ENCODE measurements around the gene PRAMEF33. TPM values are rescaled to one million over a fixed set of nuclear protein-coding genes. Genes with fewer than 3 reads are reported as not detected.
"Not testable (repeated sequence)": the region's sequence is repeated elsewhere in the genome, so short reads cannot be mapped to it uniquely, and the experiment has no call there.

Gene PRAMEF33
- total and polyA plus RNA-seq, 2 donors (not counting 1 experiment from before 2014, with no cell fraction given), result not detected

DNA sequence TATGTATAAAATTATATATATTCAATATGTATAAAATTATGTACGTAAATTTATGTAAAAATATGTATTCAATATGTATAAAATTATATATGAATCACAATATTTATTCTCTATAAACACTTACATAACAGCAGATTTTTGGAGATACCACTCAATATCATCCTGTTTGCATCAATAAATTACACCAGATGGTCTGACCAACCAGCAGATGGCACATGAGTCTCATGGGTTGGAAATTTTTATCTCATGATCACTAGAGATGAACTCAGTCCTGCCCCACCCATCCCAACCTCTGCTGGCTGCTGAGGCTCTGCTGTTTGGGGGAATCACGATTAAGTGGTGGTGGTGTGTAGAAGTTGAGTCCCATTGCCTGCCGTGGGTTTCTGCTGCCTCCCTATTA is 23.7 kb upstream of the PRAMEF33 start:
- CTCF ChIA-PET; H3K4me2 ChIP-seq (replicated peaks; ENCODE audit: low read depth, low read length, poor library complexity, severe bottlenecking); POLR2A ChIA-PET: not testable (repeated sequence)

GRCh38 chr1:13285037-13285436 is 18.3 kb upstream of the PRAMEF33 start, which contains the start of gene PRAMEF8:
Gene PRAMEF8, minus strand, starts transcription at chr1:13285137. Its CDS starts 1,046 bp downstream, at chr1:13284091.
- POLR2A ChIA-PET; intact Hi-C loops (cut with micrococcal nuclease); H4K20me1 ChIP-seq (ENCODE audit: control insufficient read depth, insufficient read depth, low read length, poor library complexity, severe bottlenecking); H3K27ac Mint-ChIP-seq; H3K9me3 Mint-ChIP-seq (ENCODE audit: insufficient read depth); H3K4me1 ChIP-seq (ENCODE audit: control insufficient read depth in 2 of 2, insufficient read depth in 2 of 2, low read length in 2 of 2); ATAC-seq (ENCODE audit: low read depth); H3K4me3 ChIP-seq (ENCODE audit: control extremely low read depth in 1 of 5, extremely low read depth in 1 of 5, insufficient read depth in 1 of 5, low read depth in 2 of 5, low read length in 4 of 5); H2AFZ ChIP-seq (ENCODE audit: insufficient read depth, low read depth, low read length, poor library complexity, severe bottlenecking); H3K9ac ChIP-seq (ENCODE audit: low read length); H3K4me1 Mint-ChIP-seq; H3K27ac ChIP-seq (ENCODE audit: low read length in 2 of 2); H3K79me2 ChIP-seq (ENCODE audit: control insufficient read depth, insufficient read depth, low read length); H3K36me3 ChIP-seq (replicated peaks in 1 of 2; ENCODE audit: control extremely low read depth in 1 of 2, control insufficient read depth in 1 of 2, extremely low read depth in 1 of 2, insufficient read depth in 2 of 2, low read length in 1 of 2); H3K9me3 ChIP-seq (ENCODE audit: control extremely low read depth in 1 of 3, control insufficient read depth in 2 of 3, insufficient read depth in 1 of 3, low read length in 2 of 3); H3K4me3 Mint-ChIP-seq; H3K27me3 Mint-ChIP-seq; H3K4me2 ChIP-seq (replicated peaks; ENCODE audit: low read depth, low read length, poor library complexity, severe bottlenecking); H3K27me3 ChIP-seq (replicated peaks in 1 of 4; ENCODE audit: control extremely low read depth in 1 of 4, control insufficient read depth in 3 of 4, insufficient read depth in 4 of 4, low read length in 3 of 4); DNase-seq; CTCF ChIA-PET: not testable (repeated sequence)
- WGBS (ENCODE audit: insufficient coverage), result no CpG with 5 or more reads among the region's 1 CpG

More for the DNA sequence above, 23.7 kb upstream of the PRAMEF33 start:
- H3K27ac Mint-ChIP-seq; H3K4me3 ChIP-seq (ENCODE audit: control extremely low read depth in 1 of 5, extremely low read depth in 1 of 5, insufficient read depth in 1 of 5, low read depth in 2 of 5, low read length in 4 of 5); H3K36me3 ChIP-seq (replicated peaks in 1 of 2; ENCODE audit: control extremely low read depth in 1 of 2, control insufficient read depth in 1 of 2, extremely low read depth in 1 of 2, insufficient read depth in 2 of 2, low read length in 1 of 2); H3K4me1 Mint-ChIP-seq; H2AFZ ChIP-seq (ENCODE audit: insufficient read depth, low read depth, low read length, poor library complexity, severe bottlenecking); H3K79me2 ChIP-seq (ENCODE audit: control insufficient read depth, insufficient read depth, low read length); H3K9me3 ChIP-seq (ENCODE audit: control extremely low read depth in 1 of 3, control insufficient read depth in 2 of 3, insufficient read depth in 1 of 3, low read length in 2 of 3); H3K27me3 Mint-ChIP-seq; H3K9ac ChIP-seq (ENCODE audit: low read length); H3K9me3 Mint-ChIP-seq (ENCODE audit: insufficient read depth); H4K20me1 ChIP-seq (ENCODE audit: control insufficient read depth, insufficient read depth, low read length, poor library complexity, severe bottlenecking); H3K27ac ChIP-seq (ENCODE audit: low read length in 2 of 2); DNase-seq; intact Hi-C loops (cut with micrococcal nuclease); H3K4me3 Mint-ChIP-seq; H3K4me1 ChIP-seq (ENCODE audit: control insufficient read depth in 2 of 2, insufficient read depth in 2 of 2, low read length in 2 of 2); ATAC-seq (ENCODE audit: low read depth); H3K27me3 ChIP-seq (replicated peaks in 1 of 4; ENCODE audit: control extremely low read depth in 1 of 4, control insufficient read depth in 3 of 4, insufficient read depth in 4 of 4, low read length in 3 of 4): not testable (repeated sequence)
- 100% methylated on average over 1 of the region's 3 CpGs for WGBS (ENCODE audit: insufficient coverage)

GRCh38 chr1:13289030-13289429 is 14.3 kb upstream of the PRAMEF33 start:
- H3K36me3 ChIP-seq (replicated peaks in 1 of 2; ENCODE audit: control extremely low read depth in 1 of 2, control insufficient read depth in 1 of 2, extremely low read depth in 1 of 2, insufficient read depth in 2 of 2, low read length in 1 of 2); CTCF ChIA-PET; ATAC-seq (ENCODE audit: low read depth); H3K9ac ChIP-seq (ENCODE audit: low read length); H4K20me1 ChIP-seq (ENCODE audit: control insufficient read depth, insufficient read depth, low read length, poor library complexity, severe bottlenecking); H3K4me1 Mint-ChIP-seq; H3K4me1 ChIP-seq (ENCODE audit: control insufficient read depth in 2 of 2, insufficient read depth in 2 of 2, low read length in 2 of 2); intact Hi-C loops (cut with micrococcal nuclease); H3K27ac ChIP-seq (ENCODE audit: low read length in 2 of 2); H3K27me3 Mint-ChIP-seq; POLR2A ChIA-PET; H3K4me3 Mint-ChIP-seq; H3K9me3 ChIP-seq (ENCODE audit: control extremely low read depth in 1 of 3, control insufficient read depth in 2 of 3, insufficient read depth in 1 of 3, low read length in 2 of 3); H3K79me2 ChIP-seq (ENCODE audit: control insufficient read depth, insufficient read depth, low read length); H3K27me3 ChIP-seq (replicated peaks in 1 of 4; ENCODE audit: control extremely low read depth in 1 of 4, control insufficient read depth in 3 of 4, insufficient read depth in 4 of 4, low read length in 3 of 4); DNase-seq; H3K9me3 Mint-ChIP-seq (ENCODE audit: insufficient read depth); H2AFZ ChIP-seq (ENCODE audit: insufficient read depth, low read depth, low read length, poor library complexity, severe bottlenecking); H3K4me3 ChIP-seq (ENCODE audit: control extremely low read depth in 1 of 5, extremely low read depth in 1 of 5, insufficient read depth in 1 of 5, low read depth in 2 of 5, low read length in 4 of 5); H3K4me2 ChIP-seq (replicated peaks; ENCODE audit: low read depth, low read length, poor library complexity, severe bottlenecking); H3K27ac Mint-ChIP-seq: not testable (repeated sequence)
- whole genome bisulfite sequencing (ENCODE audit: insufficient coverage), result no CpG with 5 or more reads among the region's 3 CpGs

GRCh38 chr1:13297216-13297931 is 6.0 kb upstream of the PRAMEF33 start:
- H3K27ac Mint-ChIP-seq; ATAC-seq (ENCODE audit: low read depth); H3K79me2 ChIP-seq (ENCODE audit: control insufficient read depth, insufficient read depth, low read length); H3K27me3 ChIP-seq (replicated peaks in 1 of 4; ENCODE audit: control extremely low read depth in 1 of 4, control insufficient read depth in 3 of 4, insufficient read depth in 4 of 4, low read length in 3 of 4); H3K27me3 Mint-ChIP-seq; H3K4me2 ChIP-seq (replicated peaks; ENCODE audit: low read depth, low read length, poor library complexity, severe bottlenecking); H3K9ac ChIP-seq (ENCODE audit: low read length); H3K4me1 Mint-ChIP-seq; H3K4me3 Mint-ChIP-seq; H3K4me1 ChIP-seq (ENCODE audit: control insufficient read depth in 2 of 2, insufficient read depth in 2 of 2, low read length in 2 of 2); POLR2A ChIA-PET; H3K27ac ChIP-seq (ENCODE audit: low read length in 2 of 2); CTCF ChIA-PET; intact Hi-C loops (cut with micrococcal nuclease); H3K9me3 Mint-ChIP-seq (ENCODE audit: insufficient read depth); H2AFZ ChIP-seq (ENCODE audit: insufficient read depth, low read depth, low read length, poor library complexity, severe bottlenecking); H3K9me3 ChIP-seq (ENCODE audit: control extremely low read depth in 1 of 3, control insufficient read depth in 2 of 3, insufficient read depth in 1 of 3, low read length in 2 of 3); H3K36me3 ChIP-seq (replicated peaks in 1 of 2; ENCODE audit: control extremely low read depth in 1 of 2, control insufficient read depth in 1 of 2, extremely low read depth in 1 of 2, insufficient read depth in 2 of 2, low read length in 1 of 2); H3K4me3 ChIP-seq (ENCODE audit: control extremely low read depth in 1 of 5, extremely low read depth in 1 of 5, insufficient read depth in 1 of 5, low read depth in 2 of 5, low read length in 4 of 5); DNase-seq; H4K20me1 ChIP-seq (ENCODE audit: control insufficient read depth, insufficient read depth, low read length, poor library complexity, severe bottlenecking): not testable (repeated sequence)
- WGBS (ENCODE audit: insufficient coverage), result no CpG with 5 or more reads among the region's 5 CpGs
